ENCODE data around the gene ZNF837.
"Not testable (repeated sequence)": the region's sequence is repeated elsewhere in the genome, so short reads cannot be mapped to it uniquely, and the experiment has no call there.

ZNF837 gene

GRCh38 chr19:58353717-58354477 lies 26.9 kb downstream of the ZNF837 start:
- in situ Hi-C loops (cut with MboI; ENCODE audit: low pct_unique_long_range_greater_than_20kb, low sequenced_read_pairs), result no loop called here
- DNase-seq, result no peak

GRCh38 chr19:58352760-58353671 lies 27.8 kb downstream of the ZNF837 start, which contains the start of gene A1BG:
Gene A1BG, minus strand, starts transcription at chr19:58353492. Its CDS starts 55 bp downstream, at chr19:58353437.
- no peak for DNase-seq
- in situ Hi-C loops (cut with MboI; ENCODE audit: low pct_unique_long_range_greater_than_20kb, low sequenced_read_pairs), result no loop called here

GRCh38 chr19:58351990-58352755 lies 28.7 kb downstream of the ZNF837 start:
- no peak for DNase-seq
- in situ Hi-C loops (cut with MboI; ENCODE audit: low pct_unique_long_range_greater_than_20kb, low sequenced_read_pairs), result no loop called here

- DNase-seq, result no peak
- in situ Hi-C loops (cut with MboI; ENCODE audit: low pct_unique_long_range_greater_than_20kb, low sequenced_read_pairs), result no loop called here
Measured at GRCh38 chr19:58351558-58351878, 29.3 kb downstream of the ZNF837 start.

DNA sequence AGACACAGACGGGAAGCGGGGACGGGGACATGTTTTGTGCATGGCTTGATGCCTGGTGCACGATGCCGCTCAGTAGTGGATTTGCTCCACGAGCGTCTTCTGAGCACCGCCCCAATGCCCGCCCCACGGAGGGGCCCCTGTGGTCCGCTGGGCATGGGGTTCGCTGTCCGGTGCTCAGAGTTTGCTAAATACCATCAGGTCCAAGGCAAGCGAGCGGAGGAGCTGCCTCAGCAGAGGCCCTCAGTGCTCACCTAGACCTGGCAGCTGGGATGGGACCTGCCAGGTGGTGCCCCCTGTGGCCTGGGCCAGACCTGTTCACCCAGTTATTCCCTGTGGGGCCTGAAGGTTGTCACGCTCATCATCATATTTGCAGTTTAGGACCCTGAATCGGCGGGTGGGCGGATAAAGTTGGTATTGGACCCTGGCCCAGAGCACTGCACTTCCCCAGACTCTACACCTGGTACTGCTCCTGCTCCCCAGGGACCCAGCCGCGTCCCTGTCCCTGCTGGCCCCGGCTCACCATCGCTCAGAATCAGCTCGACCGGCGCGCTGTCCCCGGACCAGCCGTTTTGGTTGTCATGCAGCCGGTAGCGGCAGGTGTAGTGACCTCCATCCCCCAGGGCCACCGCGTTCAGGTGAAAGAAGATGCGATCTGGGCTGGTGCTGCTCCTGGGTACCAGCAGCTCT lies 29.8 kb downstream of the ZNF837 start:
- no peak for DNase-seq
- in situ Hi-C loops (cut with MboI; ENCODE audit: low pct_unique_long_range_greater_than_20kb, low sequenced_read_pairs), result no loop called here

DNA sequence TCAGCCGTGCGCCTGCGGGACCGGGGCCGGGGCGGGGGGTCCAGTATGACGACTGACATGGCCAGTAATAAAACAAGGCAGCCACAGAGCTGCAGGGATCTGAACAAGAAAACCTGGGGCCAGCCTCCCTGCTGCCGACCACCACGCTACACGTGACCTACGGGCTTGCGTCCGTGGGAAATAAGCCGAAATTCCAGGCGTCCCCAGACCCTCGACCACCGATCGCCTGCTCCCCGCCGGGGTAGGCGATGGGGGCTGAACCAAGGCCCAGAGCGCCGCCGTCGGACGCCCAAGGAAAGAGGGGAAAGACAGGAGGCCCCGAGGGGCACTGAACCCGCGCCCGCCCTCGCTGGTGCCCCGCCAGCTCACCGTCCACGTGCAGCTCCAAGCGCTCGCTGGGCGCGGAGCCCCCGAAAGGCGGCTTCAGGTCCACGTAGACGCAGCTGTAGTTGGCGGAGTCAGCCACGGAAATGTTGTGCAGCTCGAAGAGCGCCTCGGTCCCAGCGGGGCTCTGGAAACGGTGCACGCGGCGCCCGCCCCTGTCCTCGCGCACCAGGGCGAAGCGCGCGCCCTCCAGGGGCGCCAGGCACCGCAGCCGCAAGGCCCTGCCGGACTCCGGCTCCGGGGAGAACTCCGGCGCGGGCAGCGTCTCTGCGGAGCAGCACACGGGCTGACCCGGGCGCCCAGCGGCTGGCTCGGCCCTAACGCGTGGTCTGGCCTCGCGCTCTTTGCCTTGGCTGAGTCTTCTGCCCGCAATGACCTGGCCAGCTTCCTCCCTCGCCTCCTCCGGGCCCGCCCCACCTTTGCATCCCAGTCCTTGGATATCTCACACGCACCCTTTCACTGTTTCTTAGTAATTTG lies 30.6 kb downstream of the ZNF837 start:
- no peak for DNase-seq
- in situ Hi-C loops (cut with MboI; ENCODE audit: low pct_unique_long_range_greater_than_20kb, low sequenced_read_pairs), result no loop called here

DNA sequence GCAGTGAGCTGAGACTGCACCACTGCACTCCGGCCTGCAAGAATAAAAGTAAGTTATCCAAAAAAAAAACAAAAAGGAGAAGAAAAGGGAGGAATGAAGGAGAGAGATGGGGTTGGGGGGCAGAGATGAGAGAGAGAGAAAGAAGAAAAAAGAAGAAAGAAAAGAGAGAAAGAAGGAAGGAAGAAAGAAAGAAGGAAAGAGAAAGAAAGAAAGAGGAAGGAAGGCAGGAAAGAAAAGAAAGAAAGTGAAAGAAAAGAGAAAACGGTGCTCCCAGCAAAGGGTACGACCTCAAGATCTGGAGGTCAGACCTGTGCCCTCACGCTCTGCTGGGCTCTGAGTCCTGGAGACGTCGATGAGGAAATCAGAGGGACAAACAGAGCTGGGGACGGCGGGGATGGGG lies 31.2 kb downstream of the ZNF837 start:
- in situ Hi-C loops (cut with MboI; ENCODE audit: low pct_unique_long_range_greater_than_20kb, low sequenced_read_pairs), result no loop called here
- DNase-seq, result no peak

- in situ Hi-C loops (cut with MboI; ENCODE audit: low pct_unique_long_range_greater_than_20kb, low sequenced_read_pairs); DNase-seq: not testable (repeated sequence)
Measured at GRCh38 chr19:58348080-58348479, 32.8 kb downstream of the ZNF837 start.

- DNase-seq, result peak; percentile 43
- in situ Hi-C loops (cut with MboI; ENCODE audit: low pct_unique_long_range_greater_than_20kb, low sequenced_read_pairs), result no loop called here
Measured at GRCh38 chr19:58346961-58347929, 33.6 kb downstream of the ZNF837 start.

DNA sequence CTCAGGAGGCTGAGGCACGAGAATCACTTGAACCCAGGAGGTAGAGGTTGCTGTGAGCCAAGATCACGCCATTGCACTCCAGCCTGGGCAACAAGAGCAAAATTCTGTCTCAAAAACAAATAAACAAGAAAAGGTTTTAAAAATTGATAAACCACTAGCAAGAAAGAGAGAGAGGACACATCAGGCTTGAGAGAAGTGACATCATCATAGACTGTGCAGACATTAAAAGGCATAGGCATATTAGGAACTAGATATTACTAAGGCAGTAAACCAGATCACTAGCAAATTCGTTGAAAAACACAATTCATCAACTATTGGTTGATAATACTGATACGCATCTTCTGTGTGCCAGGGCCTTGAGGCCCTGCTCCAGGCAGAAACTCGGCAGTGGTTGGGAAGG lies 35.3 kb downstream of the ZNF837 start:
- DNase-seq, result no peak

GRCh38 chr19:58338825-58339558 lies 41.8 kb downstream of the ZNF837 start:
- no peak for DNase-seq
- in situ Hi-C loops (cut with MboI; ENCODE audit: low pct_unique_long_range_greater_than_20kb, low sequenced_read_pairs), result no loop called here

More for the DNA sequence above, 35.3 kb downstream of the ZNF837 start:
- in situ Hi-C loops (cut with MboI; ENCODE audit: low pct_unique_long_range_greater_than_20kb, low sequenced_read_pairs), result no loop called here

DNA sequence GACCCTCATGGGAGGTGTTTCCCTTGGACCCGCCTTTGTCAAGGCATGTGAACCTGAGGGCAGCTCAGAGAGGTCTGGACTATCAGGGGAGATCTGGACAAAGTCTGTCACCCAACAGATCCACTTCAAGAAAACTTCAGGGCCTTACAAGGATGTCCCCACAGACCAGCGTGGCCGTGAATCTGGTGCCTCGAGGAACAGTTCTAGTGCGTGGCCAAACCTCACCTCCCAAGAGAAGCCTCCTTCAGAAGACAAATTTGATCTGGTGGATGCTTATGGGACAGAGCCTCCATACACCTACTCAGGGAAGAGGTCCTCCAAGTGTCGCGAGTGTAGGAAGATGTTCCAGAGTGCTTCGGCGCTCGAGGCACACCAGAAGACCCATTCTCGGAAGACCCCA lies 42.5 kb downstream of the ZNF837 start:
- DNase-seq, result no peak
- in situ Hi-C loops (cut with MboI; ENCODE audit: low pct_unique_long_range_greater_than_20kb, low sequenced_read_pairs), result no loop called here

DNA sequence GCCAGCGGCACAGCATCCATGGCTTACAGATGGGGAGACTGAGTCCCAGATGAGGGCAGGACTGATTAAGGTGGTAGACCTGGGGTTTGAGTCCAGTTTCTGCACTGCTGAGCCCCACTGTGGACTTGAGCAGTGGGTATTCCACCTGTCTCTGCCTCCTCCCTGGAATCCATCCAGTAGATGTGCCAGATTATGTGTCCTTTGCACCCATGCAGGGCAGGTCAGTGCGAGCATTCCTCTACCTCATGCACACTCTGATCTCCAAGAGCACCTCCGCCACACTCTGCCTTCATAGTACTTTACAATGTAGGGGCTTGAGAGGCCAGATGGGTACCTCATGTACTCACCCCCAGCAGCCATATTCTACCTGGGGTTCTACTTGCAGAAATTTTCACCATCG lies 44.0 kb downstream of the ZNF837 start:
- in situ Hi-C loops (cut with MboI; ENCODE audit: low pct_unique_long_range_greater_than_20kb, low sequenced_read_pairs), result no loop called here
- DNase-seq, result no peak

GRCh38 chr19:58336216-58336615 lies 44.6 kb downstream of the ZNF837 start:
- no peak for DNase-seq
- in situ Hi-C loops (cut with MboI; ENCODE audit: low pct_unique_long_range_greater_than_20kb, low sequenced_read_pairs), result no loop called here

DNA sequence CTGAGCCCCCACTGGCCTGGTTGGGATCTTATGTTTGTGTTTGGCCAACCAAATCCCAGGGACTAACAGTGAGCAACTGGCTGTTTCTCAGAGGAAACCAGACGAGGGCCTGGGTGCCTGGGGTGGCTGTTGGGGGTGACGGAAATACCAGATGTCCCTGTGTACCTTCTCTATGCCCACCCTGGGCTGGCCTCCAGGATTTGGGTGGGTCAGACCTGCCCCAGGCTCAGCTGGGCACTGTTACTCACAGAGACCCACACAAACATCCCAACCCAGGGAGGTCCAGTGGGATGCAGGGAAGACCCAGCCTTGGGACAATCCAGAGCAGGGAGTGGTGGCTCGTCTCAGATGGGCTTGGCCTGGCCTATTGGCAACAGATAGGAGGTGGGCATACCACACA lies 45.2 kb downstream of the ZNF837 start:
- in situ Hi-C loops (cut with MboI; ENCODE audit: low pct_unique_long_range_greater_than_20kb, low sequenced_read_pairs), result no loop called here

GRCh38 chr19:58334691-58335249 lies 46.1 kb downstream of the ZNF837 start:
- in situ Hi-C loops (cut with MboI; ENCODE audit: low pct_unique_long_range_greater_than_20kb, low sequenced_read_pairs), result no loop called here
- DNase-seq, result no peak

More for the DNA sequence above, 45.2 kb downstream of the ZNF837 start:
- no peak for DNase-seq

All from KBM-7 (cell line).